ENCODE data around the gene DTNB. TPM values are rescaled to one million over a fixed set of nuclear protein-coding genes. Genes with fewer than 3 reads are reported as not detected.

The DTNB gene
- total and polyA plus RNA-seq, 2 donors (not counting 1 experiment from before 2014, with no cell fraction given), result 25.7 to 37.3 TPM

GRCh38 chr2:25411753-25412152, 261.6 kb downstream of the DTNB start:
- H3K36me3 ChIP-seq (replicated peaks in 1 of 2; ENCODE audit: control extremely low read depth in 1 of 2, control insufficient read depth in 1 of 2, extremely low read depth in 1 of 2, insufficient read depth in 2 of 2, low read length in 1 of 2), result no peaks in the 10 kb centered on the region
- H3K9me3 Mint-ChIP-seq (ENCODE audit: insufficient read depth), result no peaks in the 10 kb centered on the region
- H3K4me1 Mint-ChIP-seq, result peaks cover 59% of the 10 kb centered on the region
- H3K4me3 ChIP-seq (ENCODE audit: control extremely low read depth in 1 of 5, extremely low read depth in 1 of 5, insufficient read depth in 1 of 5, low read depth in 2 of 5, low read length in 4 of 5), result no peak overlapping the region
- H3K9me3 ChIP-seq (ENCODE audit: control extremely low read depth in 1 of 3, control insufficient read depth in 2 of 3, insufficient read depth in 1 of 3, low read length in 2 of 3), result no peaks in the 10 kb centered on the region
- peaks cover 51 to 61% of the 10 kb centered on the region in 2 donors for H3K4me1 ChIP-seq (ENCODE audit: control insufficient read depth in 2 of 2, insufficient read depth in 2 of 2, low read length in 2 of 2)
- intact Hi-C loops (cut with micrococcal nuclease), result loop anchor here (2.0 kb wide), 2 partner anchors 35 to 49 kb away; no protein-coding TSS in a partner anchor
- no peaks in the 10 kb centered on the region for H3K27me3 Mint-ChIP-seq
- no peak overlapping the region for H3K27ac Mint-ChIP-seq
- TF ChIP-seq CTCF (IDR thresholded peaks at IDR 0.05) (no peak), EZH2 (IDR thresholded peaks at IDR 0.05; ENCODE audit: borderline replicate concordance, insufficient read depth, low read depth, low read length, poor library complexity, severe bottlenecking) (no peak)
- ChIA-PET CTCF (interaction anchor here (1.4 to 1.8 kb wide), 2 partner anchors 8 to 50 kb away, joined by 4 to 5 read pairs; no protein-coding TSS in a partner anchor), POLR2A (no interaction called here)
- ATAC-seq (ENCODE audit: low read depth) (no peak), DNase-seq (no peak)
- no peaks in the 10 kb centered on the region for H3K27me3 ChIP-seq (replicated peaks in 1 of 4; ENCODE audit: control extremely low read depth in 1 of 4, control insufficient read depth in 3 of 4, insufficient read depth in 4 of 4, low read length in 3 of 4)
- H3K4me3 Mint-ChIP-seq, result peak overlapping the region; percentile 62
- no peak overlapping the region for H2AFZ ChIP-seq (ENCODE audit: insufficient read depth, low read depth, low read length, poor library complexity, severe bottlenecking)
- H3K4me2 ChIP-seq (replicated peaks; ENCODE audit: low read depth, low read length, poor library complexity, severe bottlenecking), result peak overlapping the region; percentile 63
- no peaks in the 10 kb centered on the region for H3K79me2 ChIP-seq (ENCODE audit: control insufficient read depth, insufficient read depth, low read length)
- 73% methylated on average over 4 of the region's 6 CpGs for WGBS (ENCODE audit: insufficient coverage)
- H3K27ac ChIP-seq (ENCODE audit: low read length in 2 of 2), result peak overlapping the region; percentile 25 to 68
- H3K9ac ChIP-seq (ENCODE audit: low read length), result no peak overlapping the region
- no peaks in the 10 kb centered on the region for H4K20me1 ChIP-seq (ENCODE audit: control insufficient read depth, insufficient read depth, low read length, poor library complexity, severe bottlenecking)

- ATAC-seq (ENCODE audit: low read depth), result peak; percentile 68
- H2AFZ ChIP-seq (ENCODE audit: insufficient read depth, low read depth, low read length, poor library complexity, severe bottlenecking), result no peak overlapping the region
- Mint-ChIP-seq H3K27ac (peak overlapping the region; percentile 86), H3K9me3 (ENCODE audit: insufficient read depth) (no peaks in the 10 kb centered on the region), H3K4me1 (peaks cover 58% of the 10 kb centered on the region), H3K27me3 (no peaks in the 10 kb centered on the region), H3K4me3 (peak overlapping the region; percentile 62)
- no peaks in the 10 kb centered on the region for H3K27me3 ChIP-seq (replicated peaks in 1 of 4; ENCODE audit: control extremely low read depth in 1 of 4, control insufficient read depth in 3 of 4, insufficient read depth in 4 of 4, low read length in 3 of 4)
- intact Hi-C loops (cut with micrococcal nuclease), result loop anchor here (2.0 kb wide), 2 partner anchors 34 to 48 kb away; no protein-coding TSS in a partner anchor
- peak overlapping the region; percentile 63 for H3K4me2 ChIP-seq (replicated peaks; ENCODE audit: low read depth, low read length, poor library complexity, severe bottlenecking)
- no peak overlapping the region for H3K9ac ChIP-seq (ENCODE audit: low read length)
- CTCF ChIA-PET, result interaction anchor here (1.5 kb wide), 1 partner anchor 35 kb away, joined by 4 read pairs; no protein-coding TSS in a partner anchor
- H3K36me3 ChIP-seq (replicated peaks in 1 of 2; ENCODE audit: control extremely low read depth in 1 of 2, control insufficient read depth in 1 of 2, extremely low read depth in 1 of 2, insufficient read depth in 2 of 2, low read length in 1 of 2), result no peaks in the 10 kb centered on the region
- TF ChIP-seq EZH2 (IDR thresholded peaks at IDR 0.05; ENCODE audit: borderline replicate concordance, insufficient read depth, low read depth, low read length, poor library complexity, severe bottlenecking) (no peak), CTCF (IDR thresholded peaks at IDR 0.05) (no peak)
- H3K4me1 ChIP-seq (ENCODE audit: control insufficient read depth in 2 of 2, insufficient read depth in 2 of 2, low read length in 2 of 2), result peaks cover 46 to 61% of the 10 kb centered on the region in 2 donors
- H3K79me2 ChIP-seq (ENCODE audit: control insufficient read depth, insufficient read depth, low read length), result no peaks in the 10 kb centered on the region
- peak overlapping the region; percentile 58 to 68 for H3K27ac ChIP-seq (ENCODE audit: low read length in 2 of 2)
- POLR2A ChIA-PET, result no interaction called here
- 73% methylated on average over 3 of the region's 8 CpGs for WGBS (ENCODE audit: insufficient coverage)
- DNase-seq, result peak; percentile 68
- H3K4me3 ChIP-seq (ENCODE audit: control extremely low read depth in 1 of 5, extremely low read depth in 1 of 5, insufficient read depth in 1 of 5, low read depth in 2 of 5, low read length in 4 of 5), result peak overlapping the region in 1 of 5 experiments; percentile 37
- no peaks in the 10 kb centered on the region for H4K20me1 ChIP-seq (ENCODE audit: control insufficient read depth, insufficient read depth, low read length, poor library complexity, severe bottlenecking)
- no peaks in the 10 kb centered on the region for H3K9me3 ChIP-seq (ENCODE audit: control extremely low read depth in 1 of 3, control insufficient read depth in 2 of 3, insufficient read depth in 1 of 3, low read length in 2 of 3)
Measured at GRCh38 chr2:25411281-25411680, 262.1 kb downstream of the DTNB start.

Measured in B cell (primary cell).